Measurements from ENCODE around the gene SGMS1. TPM values are rescaled to one million over a fixed set of nuclear protein-coding genes. Genes with fewer than 3 reads are reported as not detected.

SGMS1 gene
- total RNA-seq, 2 donors from 2014 or later, result 67.0 to 68.2 TPM

GRCh38 chr10:50326757-50327701 lies 296.7 kb downstream of the SGMS1 start:
- H3K4me1 ChIP-seq (replicated peaks), result no peaks in the 10 kb centered on the region
- intact Hi-C loops (cut with DNase I), result loop anchor here (5.0 to 10.0 kb wide), 2 partner anchors 55 to 288 kb away; no protein-coding TSS in a partner anchor
- peak overlapping the region; percentile 10 to 33 for H3K27ac ChIP-seq
- H3K4me3 ChIP-seq, result no peak overlapping the region
- H3K27me3 ChIP-seq (replicated peaks; ENCODE audit: insufficient read depth), result no peaks in the 10 kb centered on the region
- no peaks in the 10 kb centered on the region for H3K9me3 ChIP-seq
- 31% methylated on average over 13 of the region's 13 CpGs for WGBS
- TF ChIP-seq POLR2AphosphoS5 (IDR thresholded peaks at IDR 0.05), result peak; percentile 42
- no peak for TF ChIP-seq CTCF (IDR thresholded peaks at IDR 0.05)
- peak; percentile 43 for DNase-seq (ENCODE audit: low spot score)
- no peaks in the 10 kb centered on the region for H3K36me3 ChIP-seq

GRCh38 chr10:50326172-50326555 lies 297.6 kb downstream of the SGMS1 start:
- no peak for DNase-seq (ENCODE audit: low spot score)
- Histone ChIP-seq H3K36me3 (no peaks in the 10 kb centered on the region), H3K27me3 (replicated peaks; ENCODE audit: insufficient read depth) (no peaks in the 10 kb centered on the region), H3K9me3 (no peaks in the 10 kb centered on the region), H3K4me1 (replicated peaks) (no peaks in the 10 kb centered on the region), H3K27ac (peak overlapping the region; percentile 28 to 33), H3K4me3 (no peak overlapping the region)
- TF ChIP-seq POLR2A (IDR thresholded peaks at IDR 0.05), result no peak
- TF ChIP-seq POLR2AphosphoS5 (IDR thresholded peaks at IDR 0.05), result no peak
- TF ChIP-seq CTCF (IDR thresholded peaks at IDR 0.05), result no peak
- intact Hi-C loops (cut with DNase I), result loop anchor here (5.0 to 10.0 kb wide), 2 partner anchors 56 to 289 kb away; no protein-coding TSS in a partner anchor

- Histone ChIP-seq H3K4me3 (no peak overlapping the region), H3K4me1 (replicated peaks) (no peaks in the 10 kb centered on the region), H3K27me3 (replicated peaks; ENCODE audit: insufficient read depth) (no peaks in the 10 kb centered on the region), H3K27ac (peak overlapping the region; percentile 28 to 46), H3K9me3 (no peaks in the 10 kb centered on the region), H3K36me3 (no peaks in the 10 kb centered on the region)
- TF ChIP-seq CTCF (IDR thresholded peaks at IDR 0.05) (no peak), POLR2A (IDR thresholded peaks at IDR 0.05) (no peak), POLR2AphosphoS5 (IDR thresholded peaks at IDR 0.05) (peak; percentile 79)
- 33% methylated on average over 6 of the region's 6 CpGs for WGBS
- intact Hi-C loops (cut with DNase I), result loop anchor here (5.0 to 10.0 kb wide), 2 partner anchors 57 to 289 kb away; no protein-coding TSS in a partner anchor
- peak; percentile 76 for DNase-seq (ENCODE audit: low spot score)
Observed at GRCh38 chr10:50325449-50326171, 298.1 kb downstream of the SGMS1 start.

GRCh38 chr10:50324680-50325393 lies 298.9 kb downstream of the SGMS1 start:
- DNase-seq (ENCODE audit: low spot score), result no peak
- Histone ChIP-seq H3K27me3 (replicated peaks; ENCODE audit: insufficient read depth) (no peaks in the 10 kb centered on the region), H3K4me3 (no peak overlapping the region), H3K36me3 (no peaks in the 10 kb centered on the region), H3K4me1 (replicated peaks) (no peaks in the 10 kb centered on the region), H3K9me3 (no peaks in the 10 kb centered on the region), H3K27ac (peak overlapping the region; percentile 28 to 46)
- WGBS, result 96% methylated on average over 4 of the region's 4 CpGs
- intact Hi-C loops (cut with DNase I), result loop anchor here (5.0 to 10.0 kb wide), 2 partner anchors 57 to 290 kb away; no protein-coding TSS in a partner anchor
- no peak for TF ChIP-seq POLR2A (IDR thresholded peaks at IDR 0.05)

GRCh38 chr10:50324046-50324445 lies 299.7 kb downstream of the SGMS1 start:
- TF ChIP-seq CTCF (IDR thresholded peaks at IDR 0.05) (no peak), POLR2A (IDR thresholded peaks at IDR 0.05) (no peak), POLR2AphosphoS5 (IDR thresholded peaks at IDR 0.05) (no peak)
- Histone ChIP-seq H3K4me3 (no peak overlapping the region), H3K27ac (no peak overlapping the region), H3K27me3 (replicated peaks; ENCODE audit: insufficient read depth) (no peaks in the 10 kb centered on the region), H3K9me3 (no peaks in the 10 kb centered on the region), H3K4me1 (replicated peaks) (no peaks in the 10 kb centered on the region), H3K36me3 (no peaks in the 10 kb centered on the region)
- no peak for DNase-seq (ENCODE audit: low spot score)
- intact Hi-C loops (cut with DNase I), result loop anchor here (10.0 kb wide), 1 partner anchor 291 kb away; no protein-coding TSS in a partner anchor
- WGBS, result 99% methylated on average over 2 of the region's 2 CpGs

Data from prostate gland (tissue), 2 donors.